ENCODE results near the gene TSTD1. TPM values are rescaled to one million over a fixed set of nuclear protein-coding genes. Genes with fewer than 3 reads are reported as not detected.

TSTD1 gene
- total and polyA plus RNA-seq, 2 experiments from 2014 or later = 36.3 to 102 TPM

- peaks cover 7% of the 10 kb centered on the region for H3K9me3 ChIP-seq (ENCODE audit: low read depth)
- H3K4me2 ChIP-seq = no peak overlapping the region
- WGBS (ENCODE audit: low lambda C conversion rate, missing lambda C conversion rate) = 97% methylated on average over 5 of the region's 5 CpGs
- H3K4me1 ChIP-seq (ENCODE audit: insufficient read depth) = peaks cover 7% of the 10 kb centered on the region
- DNase-seq (ENCODE audit: low spot score) = no peak
- H3K4me3 ChIP-seq = no peak overlapping the region
- H3K27ac ChIP-seq = no peak overlapping the region
- H3K27me3 ChIP-seq = no peaks in the 10 kb centered on the region
- H3K36me3 ChIP-seq (replicated peaks; ENCODE audit: insufficient read depth, low read depth) = no peaks in the 10 kb centered on the region
- H2AFZ ChIP-seq = no peak overlapping the region
- H4K20me1 ChIP-seq (ENCODE audit: insufficient read depth, poor library complexity, severe bottlenecking) = no peaks in the 10 kb centered on the region
- no peaks in the 10 kb centered on the region for H3K9me2 ChIP-seq (replicated peaks; ENCODE audit: insufficient read depth)
- peaks cover 7% of the 10 kb centered on the region for H3K79me2 ChIP-seq
- TF ChIP-seq EZH2phosphoT487 (IDR thresholded peaks at IDR 0.05; ENCODE audit: low read depth, severe bottlenecking, unreplicated experiment) = no peak
- TF ChIP-seq EZH2 (IDR thresholded peaks at IDR 0.05; ENCODE audit: borderline replicate concordance) = no peak
- no peak for TF ChIP-seq CTCF (IDR thresholded peaks at IDR 0.05; ENCODE audit: poor library complexity)
Measured at GRCh38 chr1:161048949-161049722, 10.4 kb upstream of the TSTD1 start.

DNA sequence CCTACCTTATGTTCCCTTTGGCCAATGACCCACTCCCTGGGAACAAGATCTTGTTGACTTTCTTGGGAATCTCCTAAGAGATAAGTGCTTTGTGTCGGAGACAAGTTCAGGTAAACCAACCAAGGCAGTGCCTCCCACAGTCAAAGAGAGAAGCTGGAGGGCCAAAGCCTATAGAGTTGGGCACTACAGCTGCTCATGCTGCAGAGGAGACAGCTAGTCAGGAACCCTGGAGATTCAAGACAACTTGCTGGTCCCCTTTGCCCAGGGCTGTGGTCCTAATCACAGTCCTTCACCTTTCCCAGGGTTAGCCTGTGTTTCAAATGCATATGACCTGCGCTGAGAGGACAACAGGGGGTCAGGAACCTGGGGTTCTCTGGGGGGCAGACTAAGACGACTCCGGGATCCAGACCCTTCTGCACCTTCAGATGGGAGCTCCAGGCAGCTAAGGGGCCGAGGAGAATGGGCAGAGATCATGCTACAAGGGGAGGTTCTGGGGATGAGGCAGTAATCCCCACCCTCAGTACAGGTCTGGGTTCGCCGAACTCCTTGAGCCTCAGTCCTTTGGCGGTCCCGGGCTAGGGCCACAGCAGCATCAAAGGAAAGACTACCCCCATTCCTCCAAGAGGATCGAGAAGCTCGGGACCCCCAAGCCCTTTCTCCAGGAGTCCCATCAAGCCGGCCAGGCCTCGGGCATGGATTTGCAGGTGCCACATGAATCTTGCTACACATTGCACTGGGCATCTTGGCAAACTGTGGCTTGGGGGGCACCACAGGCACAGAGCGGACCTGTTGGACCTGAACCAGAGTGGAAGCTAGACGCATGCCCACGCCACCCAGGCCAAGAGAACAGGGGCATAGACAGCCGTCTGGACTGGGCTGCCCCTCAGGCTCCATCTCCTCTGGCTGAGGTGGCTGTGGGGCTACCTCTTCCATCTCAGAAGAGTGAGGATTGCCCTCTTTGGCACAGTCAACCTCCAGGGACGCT is 9.0 kb upstream of the TSTD1 start:
- H2AFZ ChIP-seq = no peak overlapping the region
- no peaks in the 10 kb centered on the region for H3K9me2 ChIP-seq (replicated peaks; ENCODE audit: insufficient read depth)
- no peaks in the 10 kb centered on the region for H3K27me3 ChIP-seq
- H3K9me3 ChIP-seq (ENCODE audit: low read depth) = peaks cover 7% of the 10 kb centered on the region
- TF ChIP-seq EZH2phosphoT487 (IDR thresholded peaks at IDR 0.05; ENCODE audit: low read depth, severe bottlenecking, unreplicated experiment) (no peak), EZH2 (IDR thresholded peaks at IDR 0.05; ENCODE audit: borderline replicate concordance) (no peak), CTCF (IDR thresholded peaks at IDR 0.05; ENCODE audit: poor library complexity) (no peak)
- 94% methylated on average over 18 of the region's 18 CpGs for WGBS (ENCODE audit: low lambda C conversion rate, missing lambda C conversion rate)
- H3K27ac ChIP-seq = no peak overlapping the region
- no peak overlapping the region for H3K4me2 ChIP-seq
- peaks cover 21% of the 10 kb centered on the region for H3K79me2 ChIP-seq
- H4K20me1 ChIP-seq (ENCODE audit: insufficient read depth, poor library complexity, severe bottlenecking) = no peaks in the 10 kb centered on the region
- peaks cover 10% of the 10 kb centered on the region for H3K4me1 ChIP-seq (ENCODE audit: insufficient read depth)
- DNase-seq (ENCODE audit: low spot score) = no peak
- no peaks in the 10 kb centered on the region for H3K36me3 ChIP-seq (replicated peaks; ENCODE audit: insufficient read depth, low read depth)
- H3K4me3 ChIP-seq = no peak overlapping the region

GRCh38 chr1:161046605-161047228 is 8.0 kb upstream of the TSTD1 start:
- Histone ChIP-seq H2AFZ (peak overlapping the region; percentile 15), H3K27me3 (no peaks in the 10 kb centered on the region), H4K20me1 (ENCODE audit: insufficient read depth, poor library complexity, severe bottlenecking) (no peaks in the 10 kb centered on the region), H3K9me2 (replicated peaks; ENCODE audit: insufficient read depth) (no peaks in the 10 kb centered on the region), H3K4me3 (peak overlapping the region; percentile 37), H3K27ac (peak overlapping the region; percentile 95), H3K36me3 (replicated peaks; ENCODE audit: insufficient read depth, low read depth) (no peaks in the 10 kb centered on the region), H3K79me2 (peaks cover 25% of the 10 kb centered on the region), H3K9me3 (ENCODE audit: low read depth) (peaks cover 7% of the 10 kb centered on the region), H3K4me2 (peak overlapping the region; percentile 78), H3K4me1 (ENCODE audit: insufficient read depth) (peaks cover 10% of the 10 kb centered on the region)
- DNase-seq (ENCODE audit: low spot score) = no peak
- no peak for TF ChIP-seq EZH2 (IDR thresholded peaks at IDR 0.05; ENCODE audit: borderline replicate concordance)
- no peak for TF ChIP-seq CTCF (IDR thresholded peaks at IDR 0.05; ENCODE audit: poor library complexity)
- TF ChIP-seq EZH2phosphoT487 (IDR thresholded peaks at IDR 0.05; ENCODE audit: low read depth, severe bottlenecking, unreplicated experiment) = no peak
- 84% methylated on average over 2 of the region's 2 CpGs for WGBS (ENCODE audit: low lambda C conversion rate, missing lambda C conversion rate)

All from hepatocyte (in vitro differentiated cells).